Body of pancreas (tissue), 4 donors: Measurements from ENCODE around the gene DNAI7.

Experiments used
- POLR2A ChIP-seq, 3 donors: fragments of 450-650 bp; IDR thresholded peaks; one replicate each; pipeline ENCODE4 v1.6.1; 2016; ENCODE audit warnings: antibody characterized with exemption in 3 of 3, mild to moderate bottlenecking in 2 of 3
- TF ChIP-seq, protein P1 (sequence below), 7 experiments: fragments of 450-650 bp in 4 of 7; fragments of 200-600 bp in 3 of 7; sonication (generic) in 3 of 7; IDR thresholded peaks; one replicate each; pipeline ENCODE4 v1.5.1; 2016 to 2019; ENCODE audit warnings: antibody characterized with exemption in 7 of 7

DNA sequence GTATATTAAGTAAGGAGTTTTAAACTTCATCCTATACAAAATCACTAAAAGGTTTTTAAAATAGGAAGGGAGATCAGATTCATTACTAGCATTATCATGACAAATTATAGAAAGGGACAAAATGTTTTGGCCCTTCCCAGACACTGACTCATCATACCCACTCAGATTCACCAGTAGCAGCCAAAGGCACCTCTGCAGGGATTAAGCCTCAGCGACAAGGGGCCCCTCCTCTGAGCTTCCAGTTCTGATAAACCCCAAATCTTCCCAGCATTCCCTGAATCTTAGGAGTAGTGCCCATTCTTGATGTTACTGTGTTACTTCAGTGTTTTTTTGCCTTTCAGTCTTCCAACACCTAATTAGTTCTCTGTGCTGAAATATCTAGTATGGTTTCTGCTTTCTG lies 41.2 kb upstream of the DNAI7 start:
- TF ChIP-seq, protein P1, sequence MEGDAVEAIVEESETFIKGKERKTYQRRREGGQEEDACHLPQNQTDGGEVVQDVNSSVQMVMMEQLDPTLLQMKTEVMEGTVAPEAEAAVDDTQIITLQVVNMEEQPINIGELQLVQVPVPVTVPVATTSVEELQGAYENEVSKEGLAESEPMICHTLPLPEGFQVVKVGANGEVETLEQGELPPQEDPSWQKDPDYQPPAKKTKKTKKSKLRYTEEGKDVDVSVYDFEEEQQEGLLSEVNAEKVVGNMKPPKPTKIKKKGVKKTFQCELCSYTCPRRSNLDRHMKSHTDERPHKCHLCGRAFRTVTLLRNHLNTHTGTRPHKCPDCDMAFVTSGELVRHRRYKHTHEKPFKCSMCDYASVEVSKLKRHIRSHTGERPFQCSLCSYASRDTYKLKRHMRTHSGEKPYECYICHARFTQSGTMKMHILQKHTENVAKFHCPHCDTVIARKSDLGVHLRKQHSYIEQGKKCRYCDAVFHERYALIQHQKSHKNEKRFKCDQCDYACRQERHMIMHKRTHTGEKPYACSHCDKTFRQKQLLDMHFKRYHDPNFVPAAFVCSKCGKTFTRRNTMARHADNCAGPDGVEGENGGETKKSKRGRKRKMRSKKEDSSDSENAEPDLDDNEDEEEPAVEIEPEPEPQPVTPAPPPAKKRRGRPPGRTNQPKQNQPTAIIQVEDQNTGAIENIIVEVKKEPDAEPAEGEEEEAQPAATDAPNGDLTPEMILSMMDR (IDR thresholded peaks at IDR 0.05): no peak
- no peak for TF ChIP-seq POLR2A (IDR thresholded peaks at IDR 0.05)
